HG02759 (cell line): ENCODE measurements around the gene SLAMF6.
"Not testable (repeated sequence)": the region's sequence is repeated elsewhere in the genome, so short reads cannot be mapped to it uniquely, and the experiment has no call there.

Experiments
- ATAC-seq: cut with Tn5 transposase; IDR thresholded peaks from one replicate; pipeline ENCODE4 v1.9.1; 2021; ENCODE audit warnings: mild to moderate bottlenecking, moderate library complexity; ENCODE audit not compliant: unreplicated experiment

SLAMF6 gene

DNA sequence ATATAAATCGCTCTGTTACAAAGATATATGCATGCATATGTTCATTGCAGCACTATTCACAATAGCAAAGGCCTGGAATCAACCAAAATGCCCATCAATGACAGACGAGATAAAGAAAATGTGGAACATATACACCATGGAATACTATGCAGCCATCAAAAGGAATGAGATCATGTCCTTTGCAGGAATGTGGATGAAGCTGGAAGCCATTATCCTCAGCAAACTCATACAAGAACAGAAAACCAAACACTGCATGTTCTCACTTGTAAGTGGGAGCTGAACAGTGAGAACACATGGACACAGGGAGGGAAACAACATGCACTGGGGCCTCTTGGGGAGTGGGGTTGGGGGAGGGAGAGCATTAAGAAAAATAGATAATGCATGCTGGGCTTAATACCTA, 5.5 kb downstream of the SLAMF6 start:
- ATAC-seq = not testable (repeated sequence)

DNA sequence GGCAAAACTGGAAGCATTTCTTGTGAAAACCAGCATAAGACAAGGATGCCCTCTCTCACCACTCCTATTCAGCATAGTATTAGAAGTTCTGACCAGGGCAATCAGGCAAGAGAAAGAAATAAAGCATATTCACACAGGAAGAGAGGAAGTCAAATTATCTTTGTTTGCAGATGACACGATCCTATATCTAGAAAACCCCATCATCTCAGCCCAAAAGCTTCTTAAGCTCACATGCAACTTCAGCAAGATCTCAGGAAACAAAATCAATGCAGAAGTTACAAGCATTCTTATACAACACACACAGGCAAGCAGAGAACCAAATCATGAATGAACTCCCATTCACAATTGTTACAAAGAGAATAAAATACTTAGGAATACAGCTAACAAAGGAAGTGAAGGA, 7.1 kb downstream of the SLAMF6 start:
- not testable (repeated sequence) for ATAC-seq

DNA sequence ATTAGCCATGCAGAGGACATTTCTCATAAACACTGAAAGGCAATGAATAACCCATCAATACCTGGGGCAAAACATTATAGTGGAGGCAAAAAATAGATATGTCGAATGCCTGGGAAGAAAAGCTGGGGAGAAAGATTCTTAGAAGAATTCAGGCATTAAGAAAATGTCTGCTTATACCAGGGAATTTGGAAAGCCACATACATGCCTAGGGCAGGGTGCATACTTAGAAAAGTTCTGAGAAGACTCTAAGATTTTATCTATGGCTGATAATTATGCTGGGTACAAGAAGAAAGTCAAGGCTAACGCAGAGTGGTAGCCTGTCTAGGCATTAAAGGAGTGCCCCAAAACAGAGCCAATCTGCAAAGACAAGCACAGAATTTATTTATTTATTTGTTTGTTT, 18.4 kb downstream of the SLAMF6 start:
- ATAC-seq = no peak

DNA sequence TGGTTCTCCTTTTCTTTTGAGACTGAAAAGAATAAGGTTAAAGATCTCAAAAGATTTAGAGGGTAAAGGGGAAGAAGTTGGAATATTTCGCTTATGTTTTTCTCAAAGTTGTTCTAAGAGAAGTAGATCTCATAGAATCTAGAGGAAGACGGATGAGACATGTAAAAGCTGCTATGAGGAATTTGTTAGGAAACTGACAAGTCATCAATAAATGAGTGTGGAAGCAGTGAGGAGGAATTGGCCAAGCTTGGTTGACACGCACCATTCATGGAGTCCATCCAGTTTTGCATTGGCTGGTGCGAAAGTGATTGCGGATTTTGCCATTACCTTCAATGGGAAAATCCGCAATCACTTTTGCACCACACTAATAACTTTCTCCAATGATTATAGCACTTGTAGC, 20.0 kb downstream of the SLAMF6 start:
- no peak for ATAC-seq

DNA sequence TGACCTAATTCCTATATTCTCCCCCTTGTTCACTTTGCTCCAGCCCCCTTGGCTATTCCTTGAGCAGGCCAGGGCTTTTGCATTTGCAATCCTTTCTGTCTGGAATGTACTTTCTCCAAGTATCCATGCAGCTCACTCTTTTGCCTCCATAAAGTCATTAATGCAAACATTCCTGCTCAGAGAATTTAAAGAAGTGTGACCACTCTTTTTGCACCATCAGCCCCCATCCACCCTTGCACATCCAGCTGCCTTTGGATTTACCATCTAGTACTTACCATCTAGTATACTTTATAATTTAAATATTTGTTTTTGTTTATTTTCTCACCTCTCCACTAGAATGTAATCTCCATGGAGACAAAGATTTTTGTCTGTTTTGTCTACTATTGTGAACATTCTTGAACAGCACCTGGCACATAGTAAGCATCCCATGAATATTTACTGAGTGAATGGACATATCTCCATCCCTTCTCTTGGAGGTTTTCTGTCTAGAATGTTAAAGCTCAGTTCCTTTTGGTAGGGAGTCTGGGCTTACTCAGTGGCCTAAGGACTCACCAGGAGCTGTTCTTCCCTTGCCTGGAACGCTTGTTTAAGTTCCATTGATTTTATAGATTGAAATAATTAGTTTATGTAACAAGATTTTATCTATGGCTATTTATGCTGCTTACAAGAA, 22.6 kb downstream of the SLAMF6 start:
- ATAC-seq = no peak

DNA sequence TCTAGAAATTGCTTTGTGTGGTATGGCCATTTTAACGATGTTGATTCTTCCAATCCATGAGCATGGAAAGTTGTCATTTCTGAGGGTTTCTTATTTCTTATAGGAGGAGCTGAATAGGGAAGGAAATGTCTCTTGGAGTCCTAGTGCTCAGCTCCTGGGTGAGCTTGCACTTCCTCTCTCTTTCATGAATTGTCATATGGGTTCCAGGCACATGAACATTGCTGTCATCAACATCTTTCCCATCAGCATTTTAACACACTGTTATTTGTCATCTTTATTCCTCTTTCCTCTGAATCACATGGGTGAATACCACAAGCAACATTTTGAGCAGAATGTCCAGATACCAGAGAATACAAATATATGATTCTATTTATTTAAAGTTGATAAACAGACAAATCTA, 23.4 kb downstream of the SLAMF6 start:
- ATAC-seq = no peak

DNA sequence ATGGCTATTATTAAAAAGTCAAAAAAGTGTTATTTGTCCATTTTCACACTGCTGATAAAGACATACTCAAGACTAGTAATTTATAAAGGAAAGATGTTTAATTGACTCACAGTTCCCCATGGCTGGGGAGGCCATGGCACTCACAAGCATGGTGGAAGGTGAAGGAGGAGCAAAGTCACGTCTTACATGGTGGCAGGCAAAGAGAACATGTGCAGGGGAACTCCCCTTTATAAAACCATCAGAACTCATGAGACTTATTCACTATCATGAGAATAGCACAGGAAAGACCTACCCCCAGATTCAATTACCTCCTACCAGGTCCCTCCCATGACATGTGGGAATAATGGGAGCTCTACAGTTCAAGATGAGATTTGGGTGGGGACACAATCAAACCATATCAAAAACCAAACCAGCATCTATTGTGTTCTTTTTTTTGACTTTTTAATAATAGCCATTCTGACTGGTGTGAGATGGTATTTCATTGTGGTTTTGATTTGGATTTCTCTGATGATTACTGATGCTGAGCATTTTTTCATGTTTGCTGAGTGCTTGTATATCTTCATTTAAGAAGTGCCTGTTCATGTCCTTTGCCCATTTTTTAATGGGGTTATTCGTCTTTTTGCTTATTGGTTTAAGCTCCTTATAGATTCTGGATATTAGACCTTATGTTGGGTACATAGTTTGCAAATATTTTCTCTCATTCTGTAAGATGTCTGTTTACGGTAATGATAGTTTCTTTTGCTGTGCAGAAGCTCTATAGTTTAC, 24.6 kb downstream of the SLAMF6 start:
- not testable (repeated sequence) for ATAC-seq

DNA sequence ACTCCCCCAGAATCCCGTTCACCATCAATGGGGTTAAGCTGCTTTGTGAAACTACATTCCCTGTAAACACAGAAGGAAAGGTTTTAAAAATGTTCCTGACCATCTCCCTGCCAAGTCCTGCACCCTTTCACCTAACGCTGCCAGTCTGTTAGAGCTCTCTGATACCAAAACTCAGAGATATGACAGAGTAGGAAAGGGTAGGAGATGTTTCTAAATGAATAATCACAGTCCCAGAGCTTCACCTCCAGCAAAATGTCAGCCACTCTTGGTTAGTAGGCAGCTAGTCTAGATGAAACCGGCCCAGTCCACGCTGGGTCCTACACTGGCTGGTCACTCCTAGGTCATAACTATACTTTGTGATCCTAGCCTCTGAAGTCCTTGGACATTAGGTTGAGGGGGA, 26.7 kb downstream of the SLAMF6 start:
- ATAC-seq = no peak

DNA sequence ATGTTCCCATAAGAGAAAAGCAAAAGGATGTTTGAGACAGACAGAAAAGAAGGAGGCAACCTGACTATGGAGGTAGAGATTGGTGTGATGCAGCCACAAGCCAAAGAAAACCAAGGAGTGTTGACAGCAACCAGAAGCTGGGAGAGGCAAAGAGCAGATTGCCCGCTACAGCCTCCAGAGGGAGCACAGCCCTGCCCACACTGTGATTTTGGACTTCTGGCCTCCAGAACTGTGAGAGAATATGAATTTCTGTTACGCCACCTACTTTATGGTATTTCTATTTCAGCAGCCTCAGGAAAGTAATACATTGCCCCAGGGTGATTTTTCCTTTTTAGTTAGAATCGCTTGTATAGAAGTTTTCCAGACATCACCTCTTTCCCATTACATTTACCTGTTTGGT, 28.4 kb downstream of the SLAMF6 start:
- ATAC-seq = no peak

DNA sequence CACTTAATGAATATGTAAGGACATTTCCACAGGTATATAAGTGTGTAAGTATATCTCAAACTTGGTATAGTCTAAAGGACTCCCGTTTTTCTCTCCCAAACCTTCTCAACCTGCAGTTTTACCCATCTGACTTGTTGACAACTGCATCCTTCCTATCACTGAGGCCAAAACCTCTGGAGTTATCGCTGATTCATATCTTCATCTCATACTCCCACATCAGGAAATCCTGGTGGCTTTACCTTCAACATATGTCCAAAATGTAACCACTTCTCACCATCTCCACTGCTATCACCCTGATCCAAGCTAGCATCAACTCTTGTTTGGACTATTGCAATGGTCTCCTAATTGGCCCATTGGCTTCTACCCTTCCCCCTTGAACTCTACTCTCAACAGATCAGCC, 30.4 kb downstream of the SLAMF6 start:
- no peak for ATAC-seq

DNA sequence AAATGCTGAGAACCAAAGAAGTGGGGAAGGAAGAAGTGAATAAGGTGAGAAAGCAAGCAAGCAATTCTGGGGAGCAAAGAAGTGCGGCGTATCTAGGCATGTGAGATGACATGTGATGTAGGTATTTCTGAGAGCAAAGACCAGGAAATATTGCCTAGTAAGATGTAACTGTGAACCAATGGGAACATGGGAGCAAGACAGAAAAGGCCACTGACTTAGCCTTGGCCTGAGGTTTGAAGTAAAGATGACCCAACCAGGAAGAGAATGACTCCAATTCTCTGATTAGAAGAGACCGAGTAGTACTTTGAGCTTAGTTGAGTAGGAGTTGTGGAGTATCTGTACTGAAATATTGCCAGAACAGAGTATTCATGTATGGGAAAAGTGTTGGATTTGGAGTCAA, 31.1 kb downstream of the SLAMF6 start:
- no peak for ATAC-seq

DNA sequence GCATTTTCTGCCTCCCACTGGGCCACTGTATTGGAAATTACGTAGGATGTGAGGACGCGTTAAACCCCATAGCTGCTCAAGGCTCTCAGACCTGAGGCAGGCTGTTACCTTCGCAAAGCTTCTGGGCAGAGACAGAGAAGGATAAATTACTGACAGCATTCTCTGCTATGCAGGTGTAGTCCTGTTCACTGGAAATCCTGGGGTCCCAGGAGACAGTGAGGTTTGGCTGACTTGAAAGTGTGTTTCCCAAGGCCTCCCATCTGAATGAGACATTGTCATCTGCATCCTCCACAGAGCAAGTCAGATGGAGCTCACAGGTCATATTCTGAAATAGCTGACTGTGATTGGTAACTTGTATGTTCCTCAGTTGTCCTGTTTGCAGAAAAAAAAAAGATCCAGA, 32.0 kb downstream of the SLAMF6 start:
- ATAC-seq = no peak

DNA sequence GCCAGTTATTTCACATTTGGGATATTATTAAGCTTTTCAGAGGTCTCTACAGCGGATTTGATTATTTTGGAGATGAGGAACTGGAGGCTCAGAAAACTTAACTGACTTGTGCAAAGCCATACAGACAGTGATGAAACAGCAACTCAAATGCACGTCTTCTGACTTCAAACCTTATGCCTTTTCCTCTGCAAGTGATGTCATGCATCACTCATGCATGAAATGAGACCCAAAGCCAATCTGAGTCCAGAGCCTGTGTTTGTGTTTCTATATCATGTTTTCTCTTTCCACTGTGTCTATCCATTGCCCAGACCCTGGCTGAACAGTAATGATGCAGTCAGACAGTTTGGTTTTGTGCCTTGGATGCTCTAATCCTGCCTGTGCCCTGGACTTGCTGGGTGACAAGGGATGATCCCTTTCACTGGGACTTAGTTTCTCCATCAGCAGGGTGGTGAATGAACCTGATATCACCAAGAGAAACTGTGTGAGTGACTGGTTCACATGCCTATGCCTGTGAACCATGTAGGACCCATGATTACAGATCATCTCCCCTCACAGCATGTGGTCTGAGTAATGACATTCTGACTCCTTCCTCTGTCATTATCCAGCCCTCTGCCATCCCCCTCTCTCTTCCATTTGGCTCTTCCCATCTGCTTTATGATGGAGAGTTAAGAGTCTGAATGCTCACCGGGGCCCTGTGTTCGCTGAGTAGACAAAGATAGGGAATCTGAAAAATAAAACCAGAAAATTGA, 33.4 kb downstream of the SLAMF6 start:
- no peak for ATAC-seq

DNA sequence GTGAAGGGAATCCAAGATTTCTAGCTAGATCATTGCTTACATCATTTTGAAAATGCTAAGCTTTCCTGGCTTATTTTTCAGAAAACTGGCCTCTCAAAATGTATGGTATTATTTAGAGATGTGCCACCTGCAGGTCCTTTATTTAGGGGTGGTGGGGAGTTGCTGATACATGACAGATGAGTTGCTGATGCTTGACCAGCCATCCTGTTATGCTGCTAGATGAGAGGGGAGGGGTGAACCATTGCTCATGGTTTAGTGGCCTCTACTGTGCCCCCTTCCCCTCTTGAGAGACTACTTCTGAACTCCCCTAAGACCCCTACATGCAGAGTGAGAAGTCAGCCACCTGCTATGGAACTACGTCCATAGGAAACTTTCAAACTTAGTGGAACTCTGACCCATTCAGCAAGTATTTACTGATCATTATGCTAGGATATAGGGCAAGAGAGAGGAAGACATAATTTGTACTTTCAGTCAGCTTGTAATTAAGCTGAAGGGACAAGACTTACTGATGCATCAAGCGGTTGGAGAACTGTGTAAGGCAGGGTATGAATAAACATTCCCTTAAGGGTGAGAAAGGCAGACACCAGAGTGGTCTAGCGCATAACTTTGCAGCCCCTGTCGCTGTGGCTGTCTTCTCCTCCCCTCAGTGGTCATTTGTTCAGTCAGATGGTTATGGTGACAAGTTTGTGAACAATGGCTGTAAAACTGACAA, 34.6 kb downstream of the SLAMF6 start:
- peak; percentile 70 for ATAC-seq

DNA sequence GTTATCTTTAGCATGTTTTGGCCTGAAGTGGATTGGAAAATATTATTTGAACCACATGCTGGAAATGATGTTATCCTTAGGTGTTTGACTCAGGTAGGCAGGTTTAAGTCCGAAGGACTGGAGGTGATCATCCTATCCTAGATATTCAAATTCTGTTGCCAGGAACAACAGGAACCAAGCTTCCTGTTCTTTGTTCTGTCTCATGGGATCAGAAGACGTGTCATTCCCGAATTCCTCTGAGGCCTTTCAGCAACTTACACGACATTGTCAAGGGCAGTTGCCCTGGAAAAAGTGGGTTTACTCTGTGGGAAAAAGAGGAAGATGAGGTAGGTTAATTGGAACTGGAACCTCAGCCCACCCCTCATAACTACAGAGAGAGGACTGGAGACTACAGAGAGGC, 36.6 kb downstream of the SLAMF6 start:
- ATAC-seq = no peak

DNA sequence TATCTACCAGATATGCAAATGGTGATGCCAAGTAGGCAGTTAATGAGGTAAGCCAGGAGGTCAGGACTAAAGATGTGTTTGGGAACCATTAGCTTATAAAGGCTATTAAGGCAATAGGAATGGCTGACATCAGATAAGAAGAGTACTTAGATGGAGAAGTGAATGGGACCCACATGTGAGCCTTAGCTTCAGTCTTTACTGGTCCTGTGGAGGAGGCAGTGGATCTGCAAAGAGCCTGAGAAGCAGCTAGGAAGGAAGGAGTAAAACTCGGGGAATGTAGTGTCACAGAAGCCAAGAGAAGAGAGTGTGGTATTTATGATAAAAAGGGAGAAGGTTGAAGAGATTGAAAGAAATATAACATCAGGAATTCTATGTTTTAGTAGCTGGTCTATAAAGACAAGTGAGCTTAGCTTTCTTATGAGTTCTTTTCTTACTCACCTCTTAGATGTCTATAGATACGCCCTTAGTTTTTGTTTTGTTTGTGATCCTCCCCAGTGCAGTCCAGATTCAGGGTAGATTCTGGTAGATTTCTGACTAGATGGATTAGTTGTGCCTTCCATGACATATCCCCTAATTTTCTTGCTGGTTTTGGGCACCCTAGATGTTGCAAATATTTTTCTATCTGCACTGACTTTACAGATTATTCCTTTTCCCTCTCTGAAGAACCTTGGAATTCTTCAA, 39.4 kb downstream of the SLAMF6 start:
- no peak for ATAC-seq

DNA sequence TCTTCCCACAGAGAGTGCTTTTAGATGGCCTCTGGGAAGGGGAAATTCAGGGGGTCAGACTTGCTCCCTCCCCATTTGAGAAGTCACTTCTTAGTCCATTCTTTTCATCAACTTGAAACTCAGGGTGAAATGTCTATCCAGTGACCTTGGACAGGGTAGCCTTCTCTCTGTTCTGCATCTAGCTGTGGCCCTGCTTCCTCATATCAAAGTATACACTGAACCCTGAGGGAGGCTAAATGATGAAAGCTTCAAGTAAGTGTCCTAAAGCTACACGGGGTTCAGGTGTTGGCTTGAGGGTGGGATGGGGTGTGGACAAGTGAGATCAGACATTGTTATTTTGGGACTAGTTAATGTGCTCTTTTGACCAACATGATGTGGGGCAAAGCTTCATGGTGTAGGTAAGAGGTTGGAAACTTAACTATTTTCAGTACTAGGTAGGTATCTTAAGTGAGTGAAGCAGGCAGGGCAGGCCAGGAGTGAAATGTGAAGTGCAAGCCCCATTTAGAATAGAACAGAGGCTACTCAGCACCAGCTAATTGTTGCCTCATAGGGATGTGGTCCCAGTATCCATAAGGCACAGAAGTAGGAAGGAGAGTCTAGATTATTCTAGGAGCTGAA, 41.0 kb downstream of the SLAMF6 start:
- no peak for ATAC-seq

DNA sequence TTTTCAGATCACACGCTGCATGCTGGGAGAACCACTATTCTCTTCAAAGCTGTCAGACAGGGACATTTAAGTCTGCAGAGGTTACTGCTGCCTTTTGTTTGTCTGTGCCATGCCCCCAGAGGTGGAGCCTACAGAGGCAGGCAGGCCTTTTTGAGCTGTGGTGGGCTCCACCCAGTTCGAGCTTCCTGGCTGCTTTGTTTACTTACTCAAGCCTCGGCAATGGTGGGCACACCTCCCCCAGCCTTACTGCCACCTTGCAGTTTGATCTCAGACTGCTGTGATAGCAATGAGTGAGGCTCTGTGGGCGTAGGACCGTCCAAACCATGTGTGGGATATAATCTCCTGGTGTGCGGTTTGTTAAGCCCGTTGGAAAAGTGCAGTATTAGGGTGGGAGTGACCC, 42.3 kb downstream of the SLAMF6 start:
- not testable (repeated sequence) for ATAC-seq

DNA sequence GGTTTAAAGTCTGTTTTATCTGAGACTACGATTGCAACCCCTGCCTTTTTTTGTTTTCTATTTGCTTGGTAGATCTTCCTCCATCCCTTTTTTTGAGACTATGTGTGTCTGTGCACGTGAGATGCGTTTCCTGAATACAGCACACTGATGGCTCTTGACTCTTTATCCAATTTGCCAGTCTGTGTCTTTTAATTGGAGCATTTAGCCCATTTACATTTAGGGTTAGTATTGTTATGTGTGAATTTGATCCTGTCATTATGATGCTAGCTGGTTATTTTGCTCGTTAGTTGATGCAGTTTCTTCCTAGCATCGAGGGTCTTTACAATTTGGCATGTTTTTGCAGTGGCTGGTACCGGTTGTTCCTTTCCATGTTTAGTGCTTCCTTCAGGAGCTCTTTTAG, 44.0 kb downstream of the SLAMF6 start:
- ATAC-seq = not testable (repeated sequence)
